ENCODE results near the gene PRAC1.

- TF ChIP-seq POLR2A (IDR thresholded peaks at IDR 0.05) (no peak), CTCF (IDR thresholded peaks at IDR 0.05) (no peak)
These were observed 48.6 kb upstream of the PRAC1 start for GRCh38 chr17:48770954-48771353.
